GM18867 (cell line): Measurements from ENCODE around the gene ZNF326.

Experiments
- ATAC-seq: cut with Tn5 transposase; IDR thresholded peaks from one replicate; pipeline ENCODE4 v1.9.1; 2021; ENCODE audit warnings: mild to moderate bottlenecking, moderate library complexity; ENCODE audit not compliant: unreplicated experiment

The ZNF326 gene

GRCh38 chr1:90067194-90067931 lies 72.5 kb downstream of the ZNF326 start:
- ATAC-seq = no peak

GRCh38 chr1:90068611-90069280 lies 73.8 kb downstream of the ZNF326 start:
- ATAC-seq = no peak

GRCh38 chr1:90074137-90074536 lies 79.2 kb downstream of the ZNF326 start:
- peak; percentile 76 for ATAC-seq

GRCh38 chr1:90074566-90074965 lies 79.7 kb downstream of the ZNF326 start:
- ATAC-seq = no peak

- ATAC-seq = no peak
Observed at GRCh38 chr1:90074970-90075391, 80.1 kb downstream of the ZNF326 start.

GRCh38 chr1:90083995-90084394 lies 89.1 kb downstream of the ZNF326 start:
- no peak for ATAC-seq
